Measurements from ENCODE around the gene PKM.

DNA sequence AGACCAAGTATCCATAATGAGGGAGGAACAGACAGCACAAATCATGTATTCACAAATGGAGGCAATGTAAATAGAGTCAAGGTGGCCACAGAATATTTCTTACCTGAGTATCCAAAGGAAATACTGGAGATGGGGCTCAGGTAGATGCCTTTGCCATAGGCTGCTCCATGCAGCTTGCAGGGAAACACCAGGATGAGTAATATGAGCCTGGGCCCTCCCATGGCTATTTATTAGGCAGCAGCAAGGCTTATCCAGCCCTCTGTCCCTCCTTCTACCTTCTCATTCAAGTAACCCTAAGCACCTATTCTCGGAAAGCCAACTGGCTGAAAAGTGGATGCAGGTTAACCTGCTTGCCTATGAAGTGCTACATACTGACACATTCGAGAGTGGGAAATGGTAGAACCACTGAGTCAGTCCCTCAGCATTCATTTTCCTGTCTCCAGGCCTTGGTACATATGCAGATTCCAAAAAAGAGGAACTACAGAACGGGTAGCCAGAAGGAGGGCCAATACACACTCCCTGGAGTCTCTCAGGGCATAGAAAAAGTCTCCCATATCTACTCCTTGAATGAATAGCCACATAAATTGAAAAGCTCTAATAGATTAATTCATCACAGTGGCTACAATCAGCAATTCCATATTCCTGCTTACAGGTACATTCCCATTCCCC lies 18.3 kb upstream of the PKM start:
- TF ChIP-seq, protein P1, sequence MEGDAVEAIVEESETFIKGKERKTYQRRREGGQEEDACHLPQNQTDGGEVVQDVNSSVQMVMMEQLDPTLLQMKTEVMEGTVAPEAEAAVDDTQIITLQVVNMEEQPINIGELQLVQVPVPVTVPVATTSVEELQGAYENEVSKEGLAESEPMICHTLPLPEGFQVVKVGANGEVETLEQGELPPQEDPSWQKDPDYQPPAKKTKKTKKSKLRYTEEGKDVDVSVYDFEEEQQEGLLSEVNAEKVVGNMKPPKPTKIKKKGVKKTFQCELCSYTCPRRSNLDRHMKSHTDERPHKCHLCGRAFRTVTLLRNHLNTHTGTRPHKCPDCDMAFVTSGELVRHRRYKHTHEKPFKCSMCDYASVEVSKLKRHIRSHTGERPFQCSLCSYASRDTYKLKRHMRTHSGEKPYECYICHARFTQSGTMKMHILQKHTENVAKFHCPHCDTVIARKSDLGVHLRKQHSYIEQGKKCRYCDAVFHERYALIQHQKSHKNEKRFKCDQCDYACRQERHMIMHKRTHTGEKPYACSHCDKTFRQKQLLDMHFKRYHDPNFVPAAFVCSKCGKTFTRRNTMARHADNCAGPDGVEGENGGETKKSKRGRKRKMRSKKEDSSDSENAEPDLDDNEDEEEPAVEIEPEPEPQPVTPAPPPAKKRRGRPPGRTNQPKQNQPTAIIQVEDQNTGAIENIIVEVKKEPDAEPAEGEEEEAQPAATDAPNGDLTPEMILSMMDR (IDR thresholded peaks at IDR 0.05), result no peak
- TF ChIP-seq ZFX (IDR thresholded peaks at IDR 0.05; ENCODE audit: borderline replicate concordance), result no peak

Measured in 22Rv1 (cell line).